Prostate gland (tissue), 2 donors: Measurements from ENCODE around the gene GADD45G.

Experiments
- POLR2AphosphoS5 ChIP-seq: sonication (generic); formaldehyde crosslinking; IDR thresholded peaks from one replicate; pipeline ENCODE4 v1.6.1; 2017; ENCODE audit warnings: antibody characterized with exemption
- TF ChIP-seq, protein P1 (sequence below), 4 experiments: fragments of 200-600 bp in 2 of 4; fragments of 450-650 bp in 2 of 4; sonication (generic) in 2 of 4; IDR thresholded peaks; 1 replicate in 3 of 4; 2 replicates in 1 of 4; pipeline ENCODE4 v1.5.1; 2016 to 2019; ENCODE audit warnings: antibody characterized with exemption in 4 of 4, mild to moderate bottlenecking in 2 of 4, moderate library complexity in 2 of 4

DNA sequence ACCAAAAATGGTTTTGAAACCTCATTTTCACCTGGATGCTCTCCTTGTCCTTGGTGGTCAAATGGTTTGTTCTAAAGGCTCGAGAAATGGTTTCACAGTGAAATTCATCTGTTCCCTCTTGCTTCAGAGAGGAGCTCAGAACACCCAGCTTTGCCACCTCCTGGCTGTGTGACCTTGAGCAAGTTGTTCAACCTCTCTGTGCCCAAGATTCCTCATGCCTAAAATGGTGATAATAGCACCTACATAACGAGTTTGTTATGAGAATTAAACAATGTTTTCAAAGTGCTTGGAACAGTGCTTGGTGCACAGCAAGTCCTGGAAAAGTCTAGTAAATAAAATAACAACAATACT, 6.5 kb upstream of the GADD45G start:
- no peak for TF ChIP-seq POLR2AphosphoS5
- TF ChIP-seq, protein P1, sequence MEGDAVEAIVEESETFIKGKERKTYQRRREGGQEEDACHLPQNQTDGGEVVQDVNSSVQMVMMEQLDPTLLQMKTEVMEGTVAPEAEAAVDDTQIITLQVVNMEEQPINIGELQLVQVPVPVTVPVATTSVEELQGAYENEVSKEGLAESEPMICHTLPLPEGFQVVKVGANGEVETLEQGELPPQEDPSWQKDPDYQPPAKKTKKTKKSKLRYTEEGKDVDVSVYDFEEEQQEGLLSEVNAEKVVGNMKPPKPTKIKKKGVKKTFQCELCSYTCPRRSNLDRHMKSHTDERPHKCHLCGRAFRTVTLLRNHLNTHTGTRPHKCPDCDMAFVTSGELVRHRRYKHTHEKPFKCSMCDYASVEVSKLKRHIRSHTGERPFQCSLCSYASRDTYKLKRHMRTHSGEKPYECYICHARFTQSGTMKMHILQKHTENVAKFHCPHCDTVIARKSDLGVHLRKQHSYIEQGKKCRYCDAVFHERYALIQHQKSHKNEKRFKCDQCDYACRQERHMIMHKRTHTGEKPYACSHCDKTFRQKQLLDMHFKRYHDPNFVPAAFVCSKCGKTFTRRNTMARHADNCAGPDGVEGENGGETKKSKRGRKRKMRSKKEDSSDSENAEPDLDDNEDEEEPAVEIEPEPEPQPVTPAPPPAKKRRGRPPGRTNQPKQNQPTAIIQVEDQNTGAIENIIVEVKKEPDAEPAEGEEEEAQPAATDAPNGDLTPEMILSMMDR (IDR thresholded peaks at IDR 0.05), result no peak
